H1 (cell line): ENCODE results near the gene LINC01488. TPM values are rescaled to one million over a fixed set of nuclear protein-coding genes. Genes with fewer than 3 reads are reported as not detected.

ENCODE experiments used
- CTCF ChIA-PET: fragments of 300-600 bp; sonication (Branson Sonifier 250); formaldehyde crosslinking; loops from one replicate; lab custom pipeline; 2021; ENCODE audit not compliant: partially characterized antibody; lab: Charles Lee
- POLR2A ChIA-PET: fragments of 300-600 bp; sonication (Branson Sonifier 250); formaldehyde crosslinking; loops from one replicate; lab custom pipeline; 2021; ENCODE audit warnings: inconsistent platforms; ENCODE audit not compliant: partially characterized antibody; lab: Charles Lee
- DNase-seq, 2 experiments: peaks; one replicate each; pipeline versions ENCODE4 v3.0.0 to v3.0.0-alpha.2; 2010 to 2022; ENCODE audit warnings: low spot score in 2 of 2, low read depth in 1 of 2, mixed read lengths in 1 of 2
- FAIRE-seq: peaks from 2 replicates; lab custom pipeline; 2011; peaks lifted over from hg19 to GRCh38; lab: Jason Lieb, UNC
- H2AFZ ChIP-seq: 2 replicates; pipeline ENCODE4 v1.8.1; 2012; ENCODE audit warnings: low read length, inconsistent platforms
- H2AK5ac ChIP-seq: 2 replicates; pipeline ENCODE4 v1.6.1; 2013; ENCODE audit warnings: low read depth, low read length
- H2BK120ac ChIP-seq: replicated peaks from 2 replicates; pipeline ENCODE3; 2013; ENCODE audit warnings: low read depth, low read length, inconsistent platforms
- H2BK12ac ChIP-seq: 2 replicates; pipeline ENCODE4 v1.6.1; 2013; ENCODE audit warnings: low read depth, low read length
- H2BK15ac ChIP-seq: 2 replicates; pipeline ENCODE4 v1.6.1; 2013; ENCODE audit warnings: low read length
- H2BK20ac ChIP-seq: 2 replicates; pipeline ENCODE4 v1.6.1; 2013; ENCODE audit warnings: low read length
- H2BK5ac ChIP-seq: 2 replicates; pipeline ENCODE4 v1.6.1; 2013; ENCODE audit warnings: low read depth, low read length
- H3K14ac ChIP-seq: 2 replicates; pipeline ENCODE4 v1.6.1; 2013; ENCODE audit warnings: inconsistent platforms; ENCODE audit not compliant: insufficient read length
- H3K18ac ChIP-seq: 2 replicates; pipeline ENCODE4 v1.6.1; 2013; ENCODE audit warnings: low read length; ENCODE audit errors: extremely low read depth
- H3K23ac ChIP-seq: 2 replicates; pipeline ENCODE4 v1.6.1; 2013; ENCODE audit warnings: inconsistent platforms; ENCODE audit not compliant: insufficient read length
- H3K23me2 ChIP-seq: 2 replicates; pipeline ENCODE4 v1.6.1; 2013; ENCODE audit warnings: low read depth, low read length
- H3K27ac ChIP-seq: 2 replicates; pipeline ENCODE4 v1.6.1; 2011; ENCODE audit warnings: low read depth, low read length, inconsistent platforms
- H3K27me3 ChIP-seq, 4 experiments: replicated peaks in 1 of 4; 1 replicate in 1 of 4; 2 replicates in 3 of 4; pipeline versions ENCODE4 v1.6.1 to v1.8.1; 2011 to 2013; ENCODE audit warnings: low read length in 3 of 4, mild to moderate bottlenecking in 3 of 4, inconsistent platforms in 2 of 4, mixed read lengths in 2 of 4, moderate library complexity in 1 of 4; ENCODE audit not compliant: control insufficient read depth in 3 of 4, insufficient read depth in 3 of 4; ENCODE audit errors: extremely low read depth in 1 of 4
- H3K36me3 ChIP-seq, 4 experiments: 2 replicates each; pipeline versions ENCODE4 v1.6.1 to v1.8.1; 2011 to 2013; ENCODE audit warnings: mild to moderate bottlenecking in 4 of 4, low read length in 3 of 4, moderate library complexity in 2 of 4, control low read depth in 1 of 4, inconsistent platforms in 1 of 4; ENCODE audit not compliant: insufficient read depth in 4 of 4, control insufficient read depth in 2 of 4
- H3K4ac ChIP-seq: replicated peaks from 2 replicates; pipeline ENCODE3; 2013; ENCODE audit warnings: low read length, low read depth, mixed read lengths, inconsistent platforms; ENCODE audit not compliant: insufficient read length
- H3K4me1 ChIP-seq, 4 experiments: replicated peaks in 1 of 4; 1 replicate in 1 of 4; 2 replicates in 3 of 4; pipeline versions ENCODE4 v1.6.1 to v1.8.1; 2011 to 2013; ENCODE audit warnings: low read length in 3 of 4, inconsistent platforms in 2 of 4, mixed read lengths in 1 of 4; ENCODE audit not compliant: insufficient read depth in 4 of 4, control insufficient read depth in 3 of 4
- H3K4me2 ChIP-seq, 2 experiments: 2 replicates each; pipeline versions ENCODE4 v1.6.1 to v1.8.1; 2011 to 2013; ENCODE audit warnings: low read depth in 2 of 2, low read length in 2 of 2, control low read depth in 1 of 2, inconsistent platforms in 1 of 2, mild to moderate bottlenecking in 1 of 2; ENCODE audit not compliant: insufficient read depth in 1 of 2
- H3K4me3 ChIP-seq, 4 experiments: fragments of 200-600, 300-600 bp in 1 of 4; sonication (generic), shearing (Covaris generic), sonication (Bioruptor Twin) in 1 of 4; 2 replicates each; pipeline versions ENCODE4 v1.5.1 to v1.8.1; 2011 to 2016; ENCODE audit warnings: low read length in 4 of 4, low read depth in 3 of 4, control low read depth in 2 of 4, inconsistent platforms in 2 of 4, mild to moderate bottlenecking in 2 of 4, mixed read lengths in 1 of 4, moderate library complexity in 1 of 4; ENCODE audit not compliant: insufficient read depth in 2 of 4; ENCODE audit errors: extremely low read depth in 1 of 4
- H3K56ac ChIP-seq: replicated peaks from 2 replicates; pipeline ENCODE3; 2013; ENCODE audit warnings: low read depth, mild to moderate bottlenecking, mixed read lengths, low read length, inconsistent platforms; ENCODE audit not compliant: insufficient read length
- H3K79me1 ChIP-seq: 2 replicates; pipeline ENCODE4 v1.6.1; 2013; ENCODE audit warnings: low read depth, low read length, control low read depth
- H3K79me2 ChIP-seq, 2 experiments: 2 replicates each; pipeline versions ENCODE4 v1.6.1 to v1.8.1; 2012 to 2013; ENCODE audit warnings: low read length in 2 of 2, mild to moderate bottlenecking in 2 of 2, inconsistent platforms in 1 of 2; ENCODE audit not compliant: insufficient read depth in 2 of 2, control insufficient read depth in 1 of 2
- H3K9ac ChIP-seq, 4 experiments: replicated peaks in 1 of 4; 1 replicate in 1 of 4; 2 replicates in 3 of 4; pipeline versions ENCODE4 v1.6.1 to v1.8.1; 2011 to 2013; ENCODE audit warnings: low read depth in 3 of 4, low read length in 3 of 4, control low read depth in 2 of 4, mild to moderate bottlenecking in 2 of 4, moderate library complexity in 2 of 4, inconsistent platforms in 1 of 4; ENCODE audit errors: extremely low read depth in 1 of 4
- H3K9me3 ChIP-seq, 2 experiments: 2 replicates each; pipeline versions ENCODE4 v1.6.1 to v1.8.1; 2012 to 2013; ENCODE audit warnings: mild to moderate bottlenecking in 2 of 2, moderate library complexity in 2 of 2, control low read depth in 1 of 2, inconsistent platforms in 1 of 2, low read depth in 1 of 2, low read length in 1 of 2, mixed read lengths in 1 of 2; ENCODE audit not compliant: insufficient read depth in 2 of 2
- H4K20me1 ChIP-seq, 2 experiments: replicated peaks in 1 of 2; 2 replicates each; pipeline versions ENCODE3 to v1.8.1; 2011 to 2013; ENCODE audit warnings: inconsistent platforms in 2 of 2, low read length in 2 of 2, mild to moderate bottlenecking in 1 of 2; ENCODE audit not compliant: insufficient read depth in 2 of 2, control insufficient read depth in 1 of 2
- H4K5ac ChIP-seq: 2 replicates; pipeline ENCODE4 v1.6.1; 2013; ENCODE audit warnings: low read length, low read depth, mixed read lengths, inconsistent platforms; ENCODE audit not compliant: insufficient read length
- H4K8ac ChIP-seq: 2 replicates; pipeline ENCODE4 v1.8.0; 2013; ENCODE audit warnings: mild to moderate bottlenecking, moderate library complexity, low read length, inconsistent platforms; ENCODE audit not compliant: insufficient read depth; ENCODE audit errors: extremely low read depth
- H4K91ac ChIP-seq: replicated peaks from 2 replicates; pipeline ENCODE3; 2013; ENCODE audit warnings: low read length, mixed read lengths, inconsistent platforms; ENCODE audit not compliant: insufficient read length
- BACH1 ChIP-seq: IDR thresholded peaks from 2 replicates; pipeline ENCODE4 v1.6.1; 2012; ENCODE audit warnings: low read length, improper control_type of control experiment
- BCL11A ChIP-seq, 2 experiments: IDR thresholded peaks; one replicate each; pipeline ENCODE4 v1.6.1; 2011; ENCODE audit warnings: low read depth in 2 of 2, low read length in 2 of 2, mild to moderate bottlenecking in 2 of 2
- CBX5 ChIP-seq: fragments of 300-800, 300-1000 bp; sonication (generic); IDR thresholded peaks from 2 replicates; pipeline ENCODE4 v1.7.1; 2016; ENCODE audit warnings: antibody characterized with exemption, low read length, low read depth
- CREB1 ChIP-seq: IDR thresholded peaks from 2 replicates; pipeline ENCODE4 v1.6.1; 2012; ENCODE audit warnings: inconsistent platforms
- EP300 ChIP-seq, 2 experiments: IDR thresholded peaks; 1 replicate in 1 of 2; 2 replicates in 1 of 2; pipeline ENCODE4 v1.6.1; 2011 to 2012; ENCODE audit warnings: low read depth in 2 of 2, low read length in 2 of 2, mild to moderate bottlenecking in 2 of 2, borderline replicate concordance in 1 of 2, inconsistent platforms in 1 of 2, moderate library complexity in 1 of 2
- GABPA ChIP-seq: IDR thresholded peaks from 2 replicates; pipeline ENCODE4 v1.6.1; 2011; ENCODE audit warnings: mild to moderate bottlenecking, low read length, moderate library complexity, borderline replicate concordance; ENCODE audit not compliant: insufficient read depth
- NRF1 ChIP-seq: IDR thresholded peaks from 2 replicates; pipeline ENCODE4 v1.6.1; 2011; ENCODE audit warnings: mild to moderate bottlenecking, low read depth, low read length, improper control_type of control experiment
- POLR2A ChIP-seq, 2 experiments: IDR thresholded peaks; 1 replicate in 1 of 2; 2 replicates in 1 of 2; pipeline ENCODE4 v1.6.1; 2011; ENCODE audit warnings: low read depth in 2 of 2, low read length in 2 of 2, mild to moderate bottlenecking in 2 of 2; ENCODE audit errors: control extremely low read depth in 1 of 2
- POU5F1 ChIP-seq: IDR thresholded peaks from 2 replicates; pipeline ENCODE4 v1.6.1; 2011; ENCODE audit warnings: low read depth, mild to moderate bottlenecking, low read length, moderate library complexity
- SUZ12 ChIP-seq: fragments of 200-600 bp; sonication (generic); IDR thresholded peaks from 2 replicates; pipeline ENCODE4 v1.6.1; 2012; ENCODE audit warnings: mild to moderate bottlenecking, inconsistent platforms, low read length, moderate library complexity, mixed read lengths
- WGBS, 2 experiments: shearing (Covaris generic) in 1 of 2; methylation state at CpG; one replicate each; pipeline versions ENCODE4 v1.1.6 to v1.1.7; 2013 to 2015; ENCODE audit warnings: low lambda C conversion rate in 2 of 2, mixed read lengths in 2 of 2, inconsistent platforms in 1 of 2, low coverage in 1 of 2, missing lambda C conversion rate in 1 of 2; ENCODE audit not compliant: insufficient replicate concordance in 2 of 2, insufficient coverage in 1 of 2, insufficient read length in 1 of 2; ENCODE audit errors: extremely low coverage in 1 of 2, missing lambda C conversion rate in 1 of 2; 5-methylcytosine and 5-hydroxymethylcytosine counted together
- polyA plus RNA-seq, 7 experiments: library from polyadenylated mRNA; depleted of rRNA in 3 of 7; stranded (reverse) in 5 of 7; unstranded in 2 of 7; fragments of >200 nt in 5 of 7; fragments of 200-250 nt in 2 of 7; gene quantifications; 1 replicate in 5 of 7; 2 replicates in 1 of 7; 4 replicates in 1 of 7; pipeline versions ENCODE4 v1.2.1 to v1.2.3, GENCODE V29; 2011 to 2013; ENCODE audit warnings: missing spikeins in 2 of 7, mixed read lengths in 2 of 7
- total RNA-seq: library from RNA; stranded (reverse); fragmentation: NEBNext Ultra II Directional; extraction: Animal tissue kit (Norgen Biotek cat#: 25700); gene quantifications from 2 replicates; pipeline ENCODE4 v1.2.1, GENCODE V29; 2021
- TF ChIP-seq, protein P1 (sequence below): IDR thresholded peaks from 2 replicates; pipeline ENCODE4 v1.6.1; 2012; ENCODE audit warnings: low read length, inconsistent platforms

The LINC01488 gene
- total and polyA plus RNA-seq, 2 of the 8 experiments (the other 6 are each of a cell fraction or from before 2014, with no cell fraction given) = not detected

DNA sequence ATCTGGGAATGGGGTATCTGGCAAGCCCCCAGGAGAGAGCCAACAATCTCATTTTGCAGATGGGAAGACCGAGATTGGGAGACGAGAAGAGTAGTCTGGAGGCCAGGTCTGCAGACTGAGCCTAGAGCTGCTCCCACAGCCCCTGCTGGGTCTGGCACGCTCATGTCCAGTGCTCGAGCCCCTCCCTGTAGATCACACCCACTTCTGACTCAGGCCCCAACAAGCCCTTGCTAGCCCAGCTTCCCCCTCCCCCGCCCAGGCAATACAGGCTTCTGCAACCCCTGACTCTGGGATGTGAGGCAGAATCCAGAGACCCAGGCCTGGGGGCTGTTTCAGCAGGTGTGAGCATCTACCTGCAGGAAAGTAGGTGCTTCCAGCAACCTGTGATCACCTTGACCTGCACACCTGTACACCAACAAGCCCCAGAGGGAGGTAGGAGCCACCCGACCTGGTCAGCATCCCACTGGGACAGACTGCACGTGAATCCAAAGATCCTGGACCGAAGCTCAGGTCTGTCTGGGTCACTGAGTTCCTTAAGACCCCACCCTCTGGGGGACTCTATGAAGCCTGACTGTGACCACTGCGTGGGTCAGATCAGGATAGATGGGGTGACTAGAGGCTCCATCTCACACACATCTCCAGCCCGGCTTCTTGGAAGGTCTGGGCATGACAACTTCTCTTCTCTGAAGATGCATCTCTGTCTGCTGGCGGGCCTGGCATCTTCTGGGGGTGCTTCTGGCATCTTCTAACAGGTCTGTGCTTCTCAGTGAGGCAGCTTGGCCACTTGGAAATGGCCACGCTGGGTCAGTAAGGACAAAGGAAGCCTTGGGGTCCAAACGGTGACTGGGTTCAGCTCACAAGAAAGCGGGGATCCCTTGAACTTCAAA lies 29.3 kb downstream of the LINC01488 start:
- H3K27ac ChIP-seq = no peak overlapping the region
- ChIA-PET POLR2A (no interaction called here), CTCF (interaction anchor here (2.3 kb wide), 1 partner anchor 150 kb away, joined by 7 read pairs; no protein-coding TSS in a partner anchor)
- no peaks in the 10 kb centered on the region for H3K79me1 ChIP-seq
- 0 out of 2 replicates have a peak overlapping the region, but pooled peaks have one; percentile 17 for H2BK12ac ChIP-seq
- no peak overlapping the region for H3K23ac ChIP-seq
- H2BK20ac ChIP-seq = no peak overlapping the region
- H4K8ac ChIP-seq = no peak overlapping the region
- FAIRE-seq (no peak), DNase-seq (no peak)
- H3K14ac ChIP-seq = no peak overlapping the region
- no peak overlapping the region for H4K91ac ChIP-seq
- H3K18ac ChIP-seq = no peak overlapping the region
- no peak overlapping the region for H3K4ac ChIP-seq
- H3K9ac ChIP-seq = no peak overlapping the region
- no peaks in the 10 kb centered on the region for H3K36me3 ChIP-seq
- no peak overlapping the region for H2AFZ ChIP-seq
- H2BK120ac ChIP-seq = peak overlapping the region; percentile 59
- no peaks in the 10 kb centered on the region for H4K20me1 ChIP-seq
- 90% methylated on average over 14 of the region's 14 CpGs; no CpG with 5 or more reads in 1 of the 2 experiments for WGBS, 2 experiments
- no peaks in the 10 kb centered on the region; a peak in 1 of 7 replicates for H3K27me3 ChIP-seq
- no peak overlapping the region for H4K5ac ChIP-seq
- no peak overlapping the region for H2AK5ac ChIP-seq
- no peak overlapping the region for H2BK15ac ChIP-seq
- H3K79me2 ChIP-seq = no peaks in the 10 kb centered on the region
- H3K9me3 ChIP-seq = no peaks in the 10 kb centered on the region
- H3K4me2 ChIP-seq = no peak overlapping the region
- H3K4me1 ChIP-seq = peaks cover 0 to 4% (median 0%) of the 10 kb centered on the region in 4 experiments; a peak in 2 of 7 replicates
- no peaks in the 10 kb centered on the region for H3K23me2 ChIP-seq
- no peak overlapping the region for H3K4me3 ChIP-seq
- H2BK5ac ChIP-seq = peak overlapping the region; percentile 32; the same call in 1 of the 2 replicates
- no peak overlapping the region for H3K56ac ChIP-seq
- no peak for TF ChIP-seq GABPA
- TF ChIP-seq NRF1 = no peak
- TF ChIP-seq SUZ12 = no peak
- TF ChIP-seq BCL11A (IDR thresholded peaks at IDR 0.05; ENCODE audit: low read depth in 2 of 2, low read length in 2 of 2) = no peak
- TF ChIP-seq CBX5 = no peak
- TF ChIP-seq BACH1 = no peak
- TF ChIP-seq, protein P1, sequence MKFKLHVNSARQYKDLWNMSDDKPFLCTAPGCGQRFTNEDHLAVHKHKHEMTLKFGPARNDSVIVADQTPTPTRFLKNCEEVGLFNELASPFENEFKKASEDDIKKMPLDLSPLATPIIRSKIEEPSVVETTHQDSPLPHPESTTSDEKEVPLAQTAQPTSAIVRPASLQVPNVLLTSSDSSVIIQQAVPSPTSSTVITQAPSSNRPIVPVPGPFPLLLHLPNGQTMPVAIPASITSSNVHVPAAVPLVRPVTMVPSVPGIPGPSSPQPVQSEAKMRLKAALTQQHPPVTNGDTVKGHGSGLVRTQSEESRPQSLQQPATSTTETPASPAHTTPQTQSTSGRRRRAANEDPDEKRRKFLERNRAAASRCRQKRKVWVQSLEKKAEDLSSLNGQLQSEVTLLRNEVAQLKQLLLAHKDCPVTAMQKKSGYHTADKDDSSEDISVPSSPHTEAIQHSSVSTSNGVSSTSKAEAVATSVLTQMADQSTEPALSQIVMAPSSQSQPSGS = no peak
- no peak for TF ChIP-seq POLR2A (IDR thresholded peaks at IDR 0.05; ENCODE audit: control extremely low read depth in 1 of 2, low read depth in 2 of 2, low read length in 2 of 2)
- TF ChIP-seq EP300 (IDR thresholded peaks at IDR 0.05; ENCODE audit: borderline replicate concordance in 1 of 2, low read depth in 2 of 2, low read length in 2 of 2) = no peak
- no peak for TF ChIP-seq CREB1
- no peak for TF ChIP-seq POU5F1
